Stimulated activated CD4-positive, alpha-beta T cell treated with anti-CD3 and anti-CD28 coated beads, Interleukin-4, amount 100 ng/mL, for 24 hours (primary cell): Measurements from ENCODE around the gene IGFBP2.

Source experiments
- DNase-seq: peaks from one replicate; pipeline ENCODE4 v3.0.0-alpha.2; 2020

Gene IGFBP2

GRCh38 chr2:216643986-216644659 is 10.9 kb downstream of the IGFBP2 start:
- DNase-seq: no peak

GRCh38 chr2:216644842-216645635 is 11.8 kb downstream of the IGFBP2 start:
- DNase-seq: no peak

- DNase-seq: no peak
These were observed 12.4 kb downstream of the IGFBP2 start for GRCh38 chr2:216645636-216645950.

DNA sequence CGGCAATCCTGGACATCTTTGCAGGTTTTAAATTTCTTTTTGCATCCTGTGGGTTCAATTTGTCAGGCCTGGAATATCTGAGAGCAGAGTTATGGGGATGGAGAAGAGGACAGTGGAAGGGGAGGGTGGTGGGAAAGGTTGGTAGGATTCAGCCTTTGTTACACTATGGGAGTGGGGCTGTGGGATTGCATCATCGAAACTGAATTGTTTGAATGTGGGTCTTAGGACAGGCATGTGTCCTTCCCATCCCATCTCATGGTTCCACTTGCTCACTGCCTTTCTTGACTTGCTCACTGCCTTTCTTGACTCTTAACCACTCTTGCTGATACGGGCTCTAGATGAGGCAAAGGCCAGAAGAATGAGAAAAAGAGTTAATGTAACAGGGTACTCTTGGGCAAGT is 12.9 kb downstream of the IGFBP2 start:
- DNase-seq: no peak

DNA sequence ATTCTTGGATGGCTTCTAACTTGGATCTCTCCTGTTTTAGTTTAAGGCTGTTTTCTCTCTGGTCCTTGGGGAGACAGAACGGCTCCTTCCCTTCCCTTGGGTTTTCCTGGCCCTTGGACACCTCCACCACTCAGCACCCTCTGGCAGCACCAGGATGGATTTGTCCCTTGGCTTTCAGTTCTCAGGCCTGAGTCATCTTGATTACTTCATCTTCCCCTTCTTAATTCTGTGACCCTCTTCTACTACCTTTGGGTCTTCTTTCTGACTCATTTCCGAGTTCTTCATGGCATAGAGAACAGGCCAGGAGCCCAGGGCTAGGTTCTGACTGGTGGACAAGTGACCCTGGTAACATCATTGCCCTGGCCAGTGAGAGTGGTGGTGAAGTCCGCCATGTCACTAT is 14.9 kb downstream of the IGFBP2 start:
- DNase-seq: no peak

GRCh38 chr2:216649574-216649973 is 16.4 kb downstream of the IGFBP2 start:
- DNase-seq: no peak

- no peak for DNase-seq
These were observed 17.5 kb downstream of the IGFBP2 start for GRCh38 chr2:216650626-216651257.

DNA sequence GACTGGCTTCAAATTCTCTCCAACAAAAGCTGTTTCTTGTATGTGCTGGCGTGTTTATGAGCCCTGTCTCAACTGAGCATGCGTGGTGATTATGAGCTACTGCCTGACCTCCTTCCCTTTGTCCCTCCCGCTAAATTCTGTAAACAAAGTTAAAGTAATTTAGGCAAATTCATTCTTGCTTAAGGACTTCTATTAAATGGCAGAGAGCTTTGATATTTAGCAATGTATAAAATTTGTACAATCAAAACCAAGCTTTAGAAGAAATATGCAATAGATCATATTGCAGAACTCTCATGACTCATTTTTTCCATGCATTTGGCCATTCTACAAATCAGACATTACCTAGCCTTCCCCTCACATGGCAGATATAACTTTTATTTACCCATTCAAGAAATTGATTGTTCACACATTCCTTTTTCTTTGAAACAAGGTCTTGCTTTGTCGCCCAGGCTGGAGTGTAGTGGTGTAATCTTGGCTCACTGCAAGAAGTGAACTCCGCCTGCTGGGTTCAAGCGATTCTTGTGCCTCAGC is 18.2 kb downstream of the IGFBP2 start:
- DNase-seq: no peak

DNA sequence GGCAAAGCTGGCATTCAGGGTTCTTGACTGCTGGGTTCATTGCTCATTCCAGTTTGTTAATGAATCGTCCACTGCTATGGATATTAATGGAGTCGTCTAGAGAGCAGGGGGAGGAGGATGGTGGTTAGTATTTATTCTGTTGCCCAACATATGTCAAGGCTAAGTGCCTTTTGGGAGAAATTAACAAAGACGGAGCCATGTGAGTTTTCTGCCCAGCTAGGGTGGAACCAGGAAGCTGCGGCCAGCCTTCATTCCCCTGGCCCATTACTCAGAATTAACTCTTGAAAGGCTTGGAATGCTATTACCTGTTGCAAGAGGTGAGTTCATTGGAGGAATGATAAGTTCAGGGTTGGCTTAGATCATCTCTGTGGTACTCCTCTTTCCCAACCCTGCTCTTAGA is 19.3 kb downstream of the IGFBP2 start:
- no peak for DNase-seq

- no peak for DNase-seq
These were observed 20.0 kb downstream of the IGFBP2 start for GRCh38 chr2:216653093-216653799.

DNA sequence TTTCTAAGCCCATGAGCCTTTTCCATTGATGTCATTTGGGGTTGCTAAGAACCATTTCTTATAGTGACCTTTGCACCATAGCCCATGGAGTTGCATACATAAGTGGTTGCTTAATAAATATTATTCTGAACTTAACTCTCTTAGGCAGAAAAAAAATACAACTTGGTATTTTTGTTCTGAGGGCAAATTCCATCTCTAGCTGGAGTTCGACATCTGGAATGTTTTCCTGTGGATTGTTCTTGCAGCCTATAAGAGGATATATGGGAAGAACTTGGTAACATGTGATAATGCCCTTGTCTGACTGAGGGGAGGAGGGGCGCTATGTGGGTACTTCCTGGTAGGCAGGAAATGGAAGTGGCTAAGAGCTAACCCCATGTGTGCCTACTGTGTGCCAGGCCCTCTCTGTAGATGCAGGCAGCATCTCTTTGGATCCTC is 20.7 kb downstream of the IGFBP2 start:
- no peak for DNase-seq

DNA sequence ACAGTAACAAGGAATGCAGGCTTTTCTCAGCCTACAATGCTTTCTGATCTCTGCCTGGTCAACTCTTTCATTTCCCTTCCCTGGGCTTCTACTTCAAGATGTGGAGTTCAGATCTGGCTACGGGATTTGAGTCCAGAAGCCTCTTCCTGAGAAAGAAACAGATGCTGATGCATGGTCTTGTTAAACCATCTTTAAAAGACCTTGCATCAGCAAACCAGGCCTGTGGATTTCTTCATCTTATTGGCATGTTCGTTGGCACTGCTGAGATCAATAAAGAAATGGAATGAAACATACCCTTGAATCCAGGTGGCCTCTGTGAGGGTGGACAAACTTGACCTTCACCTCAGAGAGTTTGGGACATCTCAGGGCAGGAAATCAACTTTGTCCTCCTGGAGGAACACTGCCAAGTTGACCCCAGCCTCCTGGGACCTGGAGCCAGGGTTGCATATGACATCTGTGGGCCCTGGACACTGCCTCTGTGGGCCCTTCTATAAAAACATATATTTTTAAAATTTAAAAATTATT is 21.4 kb downstream of the IGFBP2 start:
- no peak for DNase-seq

DNA sequence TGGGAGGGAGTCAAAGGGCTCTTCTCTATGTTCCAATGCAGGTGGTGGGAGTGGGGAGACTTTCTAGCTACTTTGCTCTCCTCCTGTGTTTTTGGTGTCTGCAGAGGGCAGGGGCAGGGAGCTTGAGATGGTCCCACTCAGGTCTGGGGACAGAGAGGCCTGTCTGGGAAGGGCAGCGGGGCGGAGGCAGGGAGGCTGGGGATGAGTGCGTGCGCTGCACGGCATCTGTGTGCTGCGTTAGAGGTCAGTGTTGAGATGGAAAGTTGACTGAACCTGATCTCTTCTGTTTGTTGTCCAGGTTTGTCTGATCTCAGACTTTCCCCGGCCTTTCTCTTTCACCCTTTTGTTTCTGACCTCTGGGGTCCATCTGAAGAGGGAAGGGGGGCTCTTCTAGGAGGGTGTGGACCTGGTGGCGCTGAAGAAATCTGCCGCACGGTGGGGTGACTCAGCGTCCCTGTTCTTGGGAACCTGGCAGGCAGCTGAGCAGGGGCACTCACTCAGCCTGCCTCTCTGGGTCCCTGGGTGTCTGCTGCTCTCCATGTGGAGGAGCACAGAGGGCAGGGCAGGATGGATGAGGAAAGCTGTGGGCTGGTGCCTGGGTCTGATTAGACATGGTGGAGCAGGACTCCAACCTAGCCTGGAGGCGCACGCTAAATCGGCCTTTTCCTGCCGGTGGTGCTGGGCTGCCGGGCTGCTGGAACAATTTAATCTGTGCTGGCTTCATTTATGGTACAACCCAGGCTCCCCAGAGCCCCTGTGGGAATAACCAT is 24.1 kb downstream of the IGFBP2 start:
- no peak for DNase-seq

DNA sequence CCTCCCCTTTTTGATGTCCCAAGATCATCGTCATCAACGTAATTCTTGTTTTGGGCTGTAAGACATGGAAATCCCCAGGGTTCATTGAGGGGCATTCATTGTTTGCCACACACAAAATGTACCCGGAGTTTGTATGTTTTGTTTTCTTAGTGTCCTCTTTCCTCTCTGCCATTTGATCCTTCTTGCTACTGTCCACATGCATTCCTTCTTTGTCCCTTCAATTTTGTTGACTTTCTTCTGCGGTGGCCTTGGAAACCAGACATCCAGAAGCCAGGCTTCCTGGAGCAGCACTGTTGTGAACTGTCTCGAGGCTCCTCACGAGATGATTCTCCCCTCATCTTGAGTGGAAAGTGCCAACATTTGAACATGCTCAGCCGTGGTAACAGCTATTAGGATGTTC is 24.8 kb downstream of the IGFBP2 start:
- DNase-seq: no peak

DNA sequence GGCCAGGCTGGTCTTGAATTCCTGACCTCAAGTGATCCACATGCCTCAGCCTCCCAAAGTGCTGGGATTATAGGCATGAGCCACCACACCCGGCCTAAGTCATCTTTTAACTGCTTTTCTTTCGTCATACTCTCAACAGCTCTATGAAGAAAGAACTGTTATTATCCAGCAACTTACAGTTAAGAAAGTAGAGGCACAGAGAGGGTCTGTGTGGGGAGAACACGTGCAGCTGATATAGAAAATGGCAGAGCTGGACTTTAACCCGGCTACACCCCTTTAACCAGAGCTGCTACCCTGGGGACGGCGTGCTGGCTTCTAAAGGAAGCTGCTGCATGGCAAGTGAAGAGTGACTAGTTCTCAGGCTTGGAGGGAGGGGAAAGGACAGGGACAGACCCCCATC is 25.5 kb downstream of the IGFBP2 start:
- DNase-seq: no peak

DNA sequence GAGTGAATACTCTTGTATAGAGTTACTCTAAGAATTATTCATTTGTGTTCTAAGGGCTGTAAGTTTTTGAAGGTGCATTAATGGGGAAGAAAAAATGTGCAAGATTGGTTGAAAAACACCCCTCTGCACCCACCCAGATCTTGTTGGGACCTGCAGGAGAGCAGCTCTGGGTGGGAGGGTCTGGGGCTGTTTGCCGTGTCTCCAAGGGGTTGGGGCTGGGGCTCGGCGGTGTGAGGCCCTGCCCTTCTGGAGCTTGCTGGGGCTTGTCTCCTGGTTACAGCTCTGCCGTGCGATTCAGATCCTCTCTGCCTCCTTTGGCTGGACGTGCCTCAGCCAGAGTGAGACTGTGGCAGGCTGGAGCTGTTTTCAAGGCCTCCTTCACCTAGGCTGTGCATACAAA is 26.1 kb downstream of the IGFBP2 start:
- DNase-seq: no peak

DNA sequence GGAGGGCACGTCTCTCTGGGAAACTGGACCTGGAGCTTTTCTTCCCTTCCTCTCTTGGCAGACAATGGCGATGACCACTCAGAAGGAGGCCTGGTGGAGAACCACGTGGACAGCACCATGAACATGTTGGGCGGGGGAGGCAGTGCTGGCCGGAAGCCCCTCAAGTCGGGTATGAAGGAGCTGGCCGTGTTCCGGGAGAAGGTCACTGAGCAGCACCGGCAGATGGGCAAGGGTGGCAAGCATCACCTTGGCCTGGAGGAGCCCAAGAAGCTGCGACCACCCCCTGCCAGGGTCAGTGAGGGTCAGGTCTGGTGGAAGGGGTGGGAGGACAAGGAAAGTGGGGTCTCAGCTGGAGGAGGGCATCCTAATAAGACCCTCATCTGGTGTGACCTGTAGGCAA is 27.3 kb downstream of the IGFBP2 start:
- no peak for DNase-seq

DNA sequence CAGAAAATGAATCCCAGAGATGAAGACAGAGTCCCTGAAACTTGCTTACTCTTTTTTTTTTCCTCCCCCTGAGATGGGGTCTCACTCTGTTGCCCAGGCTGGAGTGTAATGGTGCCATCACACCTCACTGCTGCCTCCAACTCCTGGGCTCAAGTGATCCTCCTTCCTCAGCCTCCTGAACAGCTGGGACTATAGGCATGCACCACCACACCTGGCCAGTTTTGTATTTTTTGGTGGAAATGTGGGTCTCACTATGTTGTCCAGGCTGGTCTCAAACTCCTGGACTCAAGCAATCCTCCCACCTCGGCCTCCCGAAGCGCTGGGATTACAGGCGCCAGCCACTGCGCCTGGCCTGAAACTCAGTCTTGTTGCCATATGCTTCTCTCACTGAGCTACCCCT is 27.8 kb downstream of the IGFBP2 start:
- no peak for DNase-seq

DNA sequence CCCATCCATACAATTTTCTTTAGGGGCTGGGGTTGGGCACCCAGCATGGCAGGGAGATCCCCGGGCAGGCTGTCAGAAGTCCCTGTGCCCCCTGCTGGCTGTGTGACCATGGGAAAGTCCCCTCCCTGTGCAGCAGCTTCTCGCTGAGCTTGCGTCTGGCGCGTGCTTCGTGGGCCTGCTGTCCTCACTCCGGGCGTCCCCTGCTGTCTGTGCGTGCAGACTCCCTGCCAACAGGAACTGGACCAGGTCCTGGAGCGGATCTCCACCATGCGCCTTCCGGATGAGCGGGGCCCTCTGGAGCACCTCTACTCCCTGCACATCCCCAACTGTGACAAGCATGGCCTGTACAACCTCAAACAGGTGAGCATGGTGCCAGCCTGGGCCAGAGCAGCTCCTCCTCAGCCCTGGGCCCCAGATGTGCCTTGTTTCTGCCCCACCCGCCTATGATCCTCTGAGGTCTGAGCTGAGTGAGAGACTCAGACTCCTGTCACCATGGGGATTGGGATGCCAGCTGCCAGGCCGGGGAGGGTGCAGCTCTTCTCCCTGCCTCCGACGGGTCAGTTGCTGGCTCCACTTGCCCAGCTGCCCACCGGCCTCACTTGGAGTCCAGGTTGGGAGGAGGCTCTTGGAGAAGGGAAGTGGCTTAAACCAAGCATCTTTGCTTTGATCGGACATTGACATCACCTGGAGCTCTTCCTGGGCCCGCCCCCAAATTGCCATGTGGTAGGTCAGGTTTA is 28.6 kb downstream of the IGFBP2 start:
- DNase-seq: no peak

DNA sequence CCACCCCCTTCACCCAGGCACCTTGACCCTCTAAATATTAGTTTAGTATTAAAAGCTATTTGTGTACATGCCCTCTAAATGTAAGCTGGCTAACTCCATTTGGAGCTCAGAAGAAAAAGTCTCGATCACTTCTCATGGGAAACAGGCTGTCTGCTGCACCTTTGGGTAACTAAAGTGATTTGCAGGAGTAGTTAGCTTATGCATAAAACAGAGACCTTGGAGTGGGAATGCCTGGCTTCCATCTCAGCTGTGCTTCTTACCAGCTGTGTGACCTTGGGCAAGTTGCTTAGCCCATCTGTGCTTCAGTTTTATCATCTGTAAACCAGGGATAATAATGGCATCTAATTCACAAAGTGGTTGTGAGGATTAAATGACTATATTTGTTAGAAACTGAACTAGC is 29.9 kb downstream of the IGFBP2 start:
- DNase-seq: no peak

DNA sequence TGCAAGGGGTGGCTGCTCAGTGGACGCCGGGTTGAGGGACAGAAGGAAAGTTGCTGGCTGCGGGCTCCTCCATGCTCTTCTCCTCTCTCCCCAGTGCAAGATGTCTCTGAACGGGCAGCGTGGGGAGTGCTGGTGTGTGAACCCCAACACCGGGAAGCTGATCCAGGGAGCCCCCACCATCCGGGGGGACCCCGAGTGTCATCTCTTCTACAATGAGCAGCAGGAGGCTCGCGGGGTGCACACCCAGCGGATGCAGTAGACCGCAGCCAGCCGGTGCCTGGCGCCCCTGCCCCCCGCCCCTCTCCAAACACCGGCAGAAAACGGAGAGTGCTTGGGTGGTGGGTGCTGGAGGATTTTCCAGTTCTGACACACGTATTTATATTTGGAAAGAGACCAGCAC is 30.6 kb downstream of the IGFBP2 start:
- DNase-seq: no peak

DNA sequence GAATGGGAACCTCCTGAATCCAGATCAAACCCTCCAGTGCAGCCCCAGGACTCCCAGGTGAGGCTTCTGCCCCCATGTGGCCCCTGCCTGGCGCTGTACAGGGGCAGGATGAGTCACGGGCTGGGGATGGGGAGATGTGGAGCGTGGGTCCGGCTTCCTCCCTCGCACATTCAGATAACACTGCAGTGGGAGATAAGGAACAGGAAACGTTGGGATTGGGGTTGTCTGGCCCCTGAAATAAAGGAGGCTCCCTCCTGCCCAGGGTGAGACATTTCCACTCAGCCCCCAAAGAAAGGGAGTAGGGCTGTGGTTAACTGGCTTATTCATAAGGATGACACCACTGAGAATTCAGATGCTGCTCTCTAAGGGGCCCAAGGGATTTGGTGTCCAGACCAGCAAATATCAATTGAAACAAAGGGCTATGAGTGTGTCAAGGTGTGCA is 31.4 kb downstream of the IGFBP2 start:
- DNase-seq: no peak
